Testis (tissue), 3 donors: Measurements from ENCODE around the gene RASD1. TPM values are rescaled to one million over a fixed set of nuclear protein-coding genes. Genes with fewer than 3 reads are reported as not detected.

Experiments
- DNase-seq: peaks from one replicate; pipeline ENCODE4 v3.0.0-alpha.2; 2019
- H3K27ac ChIP-seq, 2 donors: fragments of 200-600 bp; sonication (generic); one replicate each; pipeline ENCODE4 v1.5.1; 2019
- H3K27me3 ChIP-seq: fragments of 200-600 bp; sonication (generic); one replicate; pipeline ENCODE4 v1.5.1; 2019
- H3K36me3 ChIP-seq: fragments of 200-600 bp; sonication (generic); one replicate; pipeline ENCODE4 v1.5.1; 2017; ENCODE audit warnings: low read depth; ENCODE audit errors: missing control alignments
- H3K4me1 ChIP-seq: fragments of 200-600 bp; sonication (generic); one replicate; pipeline ENCODE4 v1.5.1; 2019
- H3K4me3 ChIP-seq, 2 donors: fragments of 200-600 bp; sonication (generic); one replicate each; pipeline ENCODE4 v1.5.1; 2017 to 2019
- H3K9me3 ChIP-seq: fragments of 200-600 bp; sonication (generic); one replicate; pipeline ENCODE4 v1.5.1; 2017
- CTCF ChIP-seq, 3 experiments: fragments of 450-650 bp in 2 of 3; fragments of 200-600 bp in 1 of 3; sonication (generic) in 1 of 3; IDR thresholded peaks; one replicate each; pipeline ENCODE4 v1.5.1; 2016 to 2019; ENCODE audit warnings: antibody characterized with exemption in 3 of 3, mild to moderate bottlenecking in 2 of 3, moderate library complexity in 1 of 3
- POLR2A ChIP-seq: fragments of 450-650 bp; IDR thresholded peaks from one replicate; pipeline ENCODE4 v1.6.1; 2017; ENCODE audit warnings: antibody characterized with exemption, mild to moderate bottlenecking, moderate library complexity
- WGBS, 2 donors: methylation state at CpG; one replicate each; pipeline ENCODE4 v1.1.5; 2018; 5-methylcytosine and 5-hydroxymethylcytosine counted together
- intact Hi-C: fragments of 100-400 bp; cut with DNase I; formaldehyde crosslinking; loops from one replicate; pipeline ENCODE4 v1.15.1; 2023; ENCODE audit warnings: low total_unique reads
- polyA plus RNA-seq: library from polyadenylated mRNA; stranded (reverse); fragments of 350-450 nt; fragmentation: Illumina TruSeq; extraction: RNeasy Lipid Tissue Mini Kit (QIAGEN cat#74804); gene quantifications from one replicate; pipeline ENCODE4 v1.2.3, GENCODE V29; 2014; ENCODE audit warnings: low read depth, low replicate concordance; ENCODE audit not compliant: insufficient read depth
- total RNA-seq, 2 donors: library from RNA; depleted of rRNA; stranded (reverse); fragments of >200 nt; gene quantifications; one replicate each; pipeline ENCODE4 v1.2.3, GENCODE V29; 2016

RASD1 gene
- total and polyA plus RNA-seq, 3 donors from 2014 or later = 50.1 to 129 (median 99.7) TPM

- peak; percentile 91 for DNase-seq
- intact Hi-C loops = no loop called here
Measured at GRCh38 chr17:17535957-17536356, 39.8 kb upstream of the RASD1 start.

GRCh38 chr17:17533901-17534441, 37.8 kb upstream of the RASD1 start:
- TF ChIP-seq CTCF (IDR thresholded peaks at IDR 0.05) = no peak
- 93 to 96% methylated on average over 3 of the region's 3 CpGs for WGBS, 2 donors

More at GRCh38 chr17:17535957-17536356, 39.8 kb upstream of the RASD1 start:
- Histone ChIP-seq H3K36me3 (no peaks in the 10 kb centered on the region), H3K27me3 (no peaks in the 10 kb centered on the region), H3K27ac (peak overlapping the region; percentile 10 to 55), H3K4me3 (no peak overlapping the region), H3K4me1 (peaks cover 48% of the 10 kb centered on the region), H3K9me3 (no peaks in the 10 kb centered on the region)
- TF ChIP-seq POLR2A (no peak), CTCF (IDR thresholded peaks at IDR 0.05) (no peak)
- 31 to 55% methylated on average over 7 of the region's 7 CpGs for WGBS, 2 donors

GRCh38 chr17:17532991-17533390, 36.8 kb upstream of the RASD1 start:
- no peak overlapping the region for H3K27ac ChIP-seq
- intact Hi-C loops = no loop called here
- 78 to 84% methylated on average over 1 of the region's 1 CpG for WGBS, 2 donors
- no peak overlapping the region for H3K4me3 ChIP-seq
- H3K27me3 ChIP-seq = no peaks in the 10 kb centered on the region
- TF ChIP-seq POLR2A = no peak
- TF ChIP-seq CTCF (IDR thresholded peaks at IDR 0.05) = no peak
- H3K9me3 ChIP-seq = no peaks in the 10 kb centered on the region
- DNase-seq = no peak
- H3K36me3 ChIP-seq = no peaks in the 10 kb centered on the region
- H3K4me1 ChIP-seq = peaks cover 42% of the 10 kb centered on the region

More at GRCh38 chr17:17533901-17534441, 37.8 kb upstream of the RASD1 start:
- Histone ChIP-seq H3K27ac (no peak overlapping the region), H3K27me3 (no peaks in the 10 kb centered on the region), H3K9me3 (no peaks in the 10 kb centered on the region), H3K4me1 (peaks cover 33% of the 10 kb centered on the region), H3K36me3 (no peaks in the 10 kb centered on the region), H3K4me3 (no peak overlapping the region)
- no peak for DNase-seq
- intact Hi-C loops = no loop called here

GRCh38 chr17:17531156-17531555, 35.0 kb upstream of the RASD1 start:
- peaks cover 32% of the 10 kb centered on the region for H3K4me1 ChIP-seq
- DNase-seq = no peak
- H3K36me3 ChIP-seq = no peaks in the 10 kb centered on the region
- intact Hi-C loops = no loop called here
- TF ChIP-seq CTCF (IDR thresholded peaks at IDR 0.05) = no peak
- no peak for TF ChIP-seq POLR2A
- no peak overlapping the region for H3K27ac ChIP-seq
- no peaks in the 10 kb centered on the region for H3K27me3 ChIP-seq
- no peaks in the 10 kb centered on the region for H3K9me3 ChIP-seq
- no peak overlapping the region for H3K4me3 ChIP-seq
- WGBS, 2 donors = 71 to 73% methylated on average over 4 of the region's 4 CpGs
